ENCODE data around the gene TBC1D1. TPM values are rescaled to one million over a fixed set of nuclear protein-coding genes. Genes with fewer than 3 reads are reported as not detected.

Gene TBC1D1
- total RNA-seq, 1 experiment from 2014 or later = 56.0 TPM

- Histone ChIP-seq H3K9me3 (ENCODE audit: control insufficient read depth, insufficient read depth, low read depth, low read length) (no peaks in the 10 kb centered on the region), H3K27me3 (ENCODE audit: control insufficient read depth, insufficient read depth, low read length) (no peaks in the 10 kb centered on the region), H3K36me3 (ENCODE audit: control insufficient read depth, insufficient read depth, low read length) (no peaks in the 10 kb centered on the region), H3K27ac (ENCODE audit: low read length) (no peak overlapping the region), H3K4me1 (ENCODE audit: control insufficient read depth, insufficient read depth, low read length) (no peaks in the 10 kb centered on the region), H3K4me3 (ENCODE audit: low read depth in 2 of 2, low read length in 2 of 2) (no peak overlapping the region)
- in situ Hi-C loops (cut with HindIII; ENCODE audit: low pct_unique_long_range_greater_than_20kb, low sequenced_read_pairs) = no loop called here
- TF ChIP-seq SIN3A (IDR thresholded peaks at IDR 0.05; ENCODE audit: borderline replicate concordance, insufficient read depth, low read depth, low read length) (no peak), CTCF (IDR thresholded peaks at IDR 0.05) (no peak), TCF7L2 (IDR thresholded peaks at IDR 0.05; ENCODE audit: low read depth, low read length) (no peak), REST (IDR thresholded peaks at IDR 0.05; ENCODE audit: insufficient read depth in 1 of 2, low read depth in 2 of 2, low read length in 1 of 2) (no peak), POLR2AphosphoS5 (IDR thresholded peaks at IDR 0.05; ENCODE audit: low read depth, low read length) (no peak)
- intact Hi-C loops (cut with micrococcal nuclease; ENCODE audit: unreplicated experiment) = no loop called here
- no TSS peak for BruUV-seq (replicated peaks)
- DNase-seq (ENCODE audit: low read depth, low spot score) = no peak
- ChIA-PET POLR2A (no interaction called here), CTCF (no interaction called here)
- no peak for ATAC-seq
Measured at GRCh38 chr4:38111717-38112116, 220.8 kb downstream of the TBC1D1 start.

GRCh38 chr4:38113132-38113531 lies 222.2 kb downstream of the TBC1D1 start:
- intact Hi-C loops (cut with micrococcal nuclease; ENCODE audit: unreplicated experiment) = no loop called here
- Histone ChIP-seq H3K4me3 (ENCODE audit: low read depth in 2 of 2, low read length in 2 of 2) (no peak overlapping the region), H3K4me1 (ENCODE audit: control insufficient read depth, insufficient read depth, low read length) (no peaks in the 10 kb centered on the region), H3K27ac (ENCODE audit: low read length) (no peak overlapping the region), H3K9me3 (ENCODE audit: control insufficient read depth, insufficient read depth, low read depth, low read length) (no peaks in the 10 kb centered on the region), H3K27me3 (ENCODE audit: control insufficient read depth, insufficient read depth, low read length) (no peaks in the 10 kb centered on the region), H3K36me3 (ENCODE audit: control insufficient read depth, insufficient read depth, low read length) (no peaks in the 10 kb centered on the region)
- CTCF ChIA-PET = no interaction called here
- ATAC-seq = no peak
- DNase-seq (ENCODE audit: low read depth, low spot score) = no peak
- TF ChIP-seq SIN3A (IDR thresholded peaks at IDR 0.05; ENCODE audit: borderline replicate concordance, insufficient read depth, low read depth, low read length) = no peak
- no peak for TF ChIP-seq CTCF (IDR thresholded peaks at IDR 0.05)
- no peak for TF ChIP-seq REST (IDR thresholded peaks at IDR 0.05; ENCODE audit: insufficient read depth in 1 of 2, low read depth in 2 of 2, low read length in 1 of 2)
- TF ChIP-seq TCF7L2 (IDR thresholded peaks at IDR 0.05; ENCODE audit: low read depth, low read length) = no peak
- TF ChIP-seq POLR2AphosphoS5 (IDR thresholded peaks at IDR 0.05; ENCODE audit: low read depth, low read length) = no peak
- no TSS peak for BruUV-seq (replicated peaks)
- POLR2A ChIA-PET = no interaction called here
- in situ Hi-C loops (cut with HindIII; ENCODE audit: low pct_unique_long_range_greater_than_20kb, low sequenced_read_pairs) = no loop called here
